A673 (cell line): ENCODE measurements around the gene DNMT3B.

Experiments
- EZH2 ChIP-seq: fragments of 200-600 bp; sonication (generic); IDR thresholded peaks from 2 replicates; pipeline ENCODE4 v1.6.1; 2017; ENCODE audit warnings: borderline replicate concordance, low read depth, mild to moderate bottlenecking, mixed read lengths, antibody characterized with exemption, low read length; ENCODE audit not compliant: poor library complexity, severe bottlenecking
- TF ChIP-seq, protein P1 (sequence below): fragments of 300-800, 200-600 bp; sonication (generic); conservative IDR thresholded peaks from 2 replicates; pipeline ENCODE4 v1.5.1; 2017; ENCODE audit warnings: low read depth, mild to moderate bottlenecking, antibody characterized with exemption, low read length, moderate library complexity, mixed read lengths

- TF ChIP-seq, protein P1, sequence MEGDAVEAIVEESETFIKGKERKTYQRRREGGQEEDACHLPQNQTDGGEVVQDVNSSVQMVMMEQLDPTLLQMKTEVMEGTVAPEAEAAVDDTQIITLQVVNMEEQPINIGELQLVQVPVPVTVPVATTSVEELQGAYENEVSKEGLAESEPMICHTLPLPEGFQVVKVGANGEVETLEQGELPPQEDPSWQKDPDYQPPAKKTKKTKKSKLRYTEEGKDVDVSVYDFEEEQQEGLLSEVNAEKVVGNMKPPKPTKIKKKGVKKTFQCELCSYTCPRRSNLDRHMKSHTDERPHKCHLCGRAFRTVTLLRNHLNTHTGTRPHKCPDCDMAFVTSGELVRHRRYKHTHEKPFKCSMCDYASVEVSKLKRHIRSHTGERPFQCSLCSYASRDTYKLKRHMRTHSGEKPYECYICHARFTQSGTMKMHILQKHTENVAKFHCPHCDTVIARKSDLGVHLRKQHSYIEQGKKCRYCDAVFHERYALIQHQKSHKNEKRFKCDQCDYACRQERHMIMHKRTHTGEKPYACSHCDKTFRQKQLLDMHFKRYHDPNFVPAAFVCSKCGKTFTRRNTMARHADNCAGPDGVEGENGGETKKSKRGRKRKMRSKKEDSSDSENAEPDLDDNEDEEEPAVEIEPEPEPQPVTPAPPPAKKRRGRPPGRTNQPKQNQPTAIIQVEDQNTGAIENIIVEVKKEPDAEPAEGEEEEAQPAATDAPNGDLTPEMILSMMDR, result no peak
- no peak for TF ChIP-seq EZH2
These were observed 58.0 kb downstream of the DNMT3B start for GRCh38 chr20:32819992-32820697.
